ENCODE measurements around the gene POMT2.
"Not testable (repeated sequence)": the region's sequence is repeated elsewhere in the genome, so short reads cannot be mapped to it uniquely, and the experiment has no call there.

Gene POMT2

GRCh38 chr14:77299771-77300170, 20.9 kb downstream of the POMT2 start:
- no peak for DNase-seq

- no peak for DNase-seq
Measured at GRCh38 chr14:77296906-77297305, 23.8 kb downstream of the POMT2 start.

GRCh38 chr14:77296155-77296554, 24.5 kb downstream of the POMT2 start:
- DNase-seq: no peak

DNA sequence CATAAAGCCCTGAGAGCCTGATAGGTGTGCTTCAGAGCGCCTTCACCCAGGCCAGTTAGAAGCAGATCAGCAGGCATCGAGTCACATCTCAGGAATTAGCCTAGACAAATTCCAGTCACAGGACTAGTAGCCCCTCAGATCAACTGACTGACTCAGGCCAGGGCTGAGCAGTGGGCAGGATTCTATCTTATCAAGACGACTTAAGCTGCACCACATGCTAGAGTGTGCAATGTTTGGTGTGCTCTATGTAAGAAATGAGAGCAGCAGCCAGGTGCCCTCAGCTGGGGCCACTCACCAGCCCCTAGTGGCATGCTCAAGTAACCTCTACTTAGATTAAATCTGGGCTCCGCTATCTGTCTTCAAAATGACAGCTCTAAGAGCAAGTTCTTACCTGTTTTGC, 30.0 kb downstream of the POMT2 start:
- DNase-seq: no peak

GRCh38 chr14:77286576-77286975, 34.1 kb downstream of the POMT2 start:
- no peak for DNase-seq

- DNase-seq: no peak
Measured at GRCh38 chr14:77284466-77284865, 36.2 kb downstream of the POMT2 start.

- no peak for DNase-seq
Measured at GRCh38 chr14:77284066-77284465, 36.6 kb downstream of the POMT2 start.

GRCh38 chr14:77281852-77282410, 38.8 kb downstream of the POMT2 start:
- no peak for DNase-seq

DNA sequence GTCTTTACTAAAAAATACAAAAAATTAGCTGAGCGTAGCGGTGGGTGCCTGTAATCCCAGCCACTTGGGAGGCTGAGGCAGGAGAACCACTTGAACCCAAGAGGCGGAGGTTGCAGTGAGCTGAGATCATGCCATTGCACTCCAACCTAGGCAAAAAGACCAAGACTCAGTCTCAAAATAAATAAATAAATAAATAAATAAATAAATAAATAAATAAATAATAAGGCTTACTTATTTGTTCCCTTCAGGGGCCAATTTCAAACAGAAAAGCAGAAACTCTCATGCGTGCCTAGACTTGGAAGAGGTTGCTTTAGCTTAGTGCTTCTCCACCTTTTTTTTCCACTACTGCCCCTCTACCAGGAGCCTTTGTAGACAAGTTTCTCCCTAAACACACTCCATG, 39.8 kb downstream of the POMT2 start:
- DNase-seq: not testable (repeated sequence)

DNA sequence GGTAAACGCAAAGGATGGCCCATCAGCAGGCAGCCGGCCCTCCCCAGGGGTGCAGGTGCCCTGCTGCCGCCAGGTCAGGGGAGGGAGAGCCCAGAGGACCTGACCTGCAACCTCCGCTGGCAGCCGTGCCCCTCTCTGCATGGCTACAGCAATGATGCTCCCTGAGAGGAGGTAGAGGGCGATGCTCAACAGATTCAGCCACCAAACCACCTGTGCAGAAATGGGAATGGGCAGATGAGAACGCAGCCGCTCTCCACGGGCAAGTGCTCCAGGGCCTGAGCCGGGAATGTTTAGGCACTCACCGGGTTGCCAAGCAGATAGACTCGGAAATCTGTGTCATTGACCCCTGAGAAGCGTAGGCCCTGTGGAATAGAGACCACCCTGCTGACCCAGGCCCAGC, 41.0 kb downstream of the POMT2 start:
- no peak for DNase-seq

DNA sequence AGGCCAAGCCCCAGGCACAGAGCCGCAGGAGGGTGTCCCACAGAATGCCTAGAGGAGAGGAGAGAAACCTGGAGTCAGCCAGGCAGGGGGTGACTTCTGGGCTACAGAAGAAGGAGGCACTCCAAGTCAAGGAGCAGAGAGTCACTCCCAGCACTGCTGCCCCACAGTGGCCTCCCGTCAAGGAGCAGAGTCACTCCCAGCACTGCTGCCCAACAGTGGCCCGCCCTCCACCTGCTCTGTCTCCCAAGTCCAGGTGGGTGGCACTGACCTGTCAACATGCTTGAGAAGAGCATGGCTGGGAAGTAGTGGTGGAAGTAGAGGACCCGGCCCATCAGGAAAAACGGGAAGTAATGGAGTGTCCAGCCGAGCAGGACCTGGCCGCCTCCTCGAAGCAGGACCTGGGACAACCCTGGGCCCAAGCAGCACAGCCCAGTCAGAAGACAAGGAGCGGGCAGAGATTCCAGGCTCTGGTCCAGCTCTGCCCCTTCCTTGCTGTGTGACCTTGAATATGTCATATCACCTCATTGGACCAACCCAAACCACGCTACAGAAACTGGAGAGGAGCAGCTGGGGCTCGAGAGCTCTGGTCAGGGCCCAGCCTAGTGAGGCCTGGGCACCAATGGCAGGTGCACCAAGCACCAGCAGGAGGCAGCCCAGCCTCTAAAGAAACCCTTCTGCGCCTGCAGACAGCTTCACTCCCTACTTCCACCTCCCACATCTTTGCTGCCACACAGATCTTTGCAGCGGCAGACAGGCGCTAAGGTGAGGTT, 42.0 kb downstream of the POMT2 start:
- DNase-seq: no peak

DNA sequence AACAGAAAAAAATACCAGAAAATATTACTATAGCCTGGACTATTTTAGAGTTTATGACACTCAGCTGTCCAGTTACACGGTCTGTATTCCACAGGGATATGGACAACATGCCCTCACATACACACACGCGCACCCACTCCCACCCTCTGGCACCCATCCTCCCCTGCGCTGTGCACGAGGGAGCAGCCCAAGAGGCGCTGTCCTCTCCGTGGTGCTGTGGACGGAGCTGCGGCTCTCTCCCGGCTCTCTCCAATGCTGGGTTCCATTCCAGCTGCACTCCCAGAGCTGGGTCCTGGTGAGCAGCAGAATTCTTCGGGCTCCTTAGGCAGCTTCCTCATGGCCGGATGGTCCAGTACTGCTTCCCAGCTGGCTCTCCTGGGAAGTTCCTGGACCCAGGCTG, 43.7 kb downstream of the POMT2 start:
- DNase-seq: no peak

GRCh38 chr14:77276295-77276935, 44.3 kb downstream of the POMT2 start:
- no peak for DNase-seq

DNA sequence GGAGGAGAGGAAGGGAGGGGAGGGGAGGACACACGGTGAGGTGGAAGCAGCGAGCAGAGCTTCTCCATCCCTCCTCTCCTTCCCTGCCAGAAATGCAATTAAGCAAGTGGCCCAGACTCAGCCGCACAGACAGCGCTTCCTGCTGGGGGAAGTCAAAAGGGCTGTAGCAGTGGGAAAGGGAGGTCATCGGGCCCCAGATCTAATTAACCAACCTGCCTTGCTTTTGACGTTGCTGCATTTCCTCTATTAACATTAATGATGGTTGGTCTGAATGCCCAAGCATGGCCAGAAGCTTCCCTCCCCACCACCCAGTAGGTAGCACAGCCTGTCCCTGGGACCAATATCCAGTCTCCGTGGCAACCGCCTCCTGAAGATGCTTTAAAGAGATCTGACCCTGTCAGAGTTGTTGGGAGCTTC, 45.1 kb downstream of the POMT2 start:
- DNase-seq: no peak

GRCh38 chr14:77275041-77275580, 45.6 kb downstream of the POMT2 start:
- DNase-seq: no peak

GRCh38 chr14:77273796-77274195, 46.9 kb downstream of the POMT2 start:
- no peak for DNase-seq

DNA sequence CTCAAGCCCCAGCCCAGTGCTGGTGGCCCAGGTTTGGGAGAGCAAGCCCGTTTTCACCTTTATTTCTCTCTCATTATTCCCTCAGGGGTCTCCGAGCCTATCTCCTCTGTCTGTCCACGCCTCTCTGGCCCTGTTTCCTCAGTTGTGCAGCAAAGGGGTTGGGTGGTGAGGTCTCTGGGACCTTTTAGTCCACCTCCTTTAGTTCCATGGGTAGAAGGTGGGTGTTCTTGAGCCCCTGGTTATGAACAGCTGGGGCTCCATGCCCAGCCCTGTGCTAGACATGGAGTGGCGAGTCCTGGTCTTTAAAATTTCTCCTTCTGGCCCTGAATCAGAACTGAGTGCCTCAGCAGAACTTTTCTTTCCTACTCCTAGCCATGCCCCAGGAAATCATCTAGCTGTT, 48.4 kb downstream of the POMT2 start:
- DNase-seq: no peak

DNA sequence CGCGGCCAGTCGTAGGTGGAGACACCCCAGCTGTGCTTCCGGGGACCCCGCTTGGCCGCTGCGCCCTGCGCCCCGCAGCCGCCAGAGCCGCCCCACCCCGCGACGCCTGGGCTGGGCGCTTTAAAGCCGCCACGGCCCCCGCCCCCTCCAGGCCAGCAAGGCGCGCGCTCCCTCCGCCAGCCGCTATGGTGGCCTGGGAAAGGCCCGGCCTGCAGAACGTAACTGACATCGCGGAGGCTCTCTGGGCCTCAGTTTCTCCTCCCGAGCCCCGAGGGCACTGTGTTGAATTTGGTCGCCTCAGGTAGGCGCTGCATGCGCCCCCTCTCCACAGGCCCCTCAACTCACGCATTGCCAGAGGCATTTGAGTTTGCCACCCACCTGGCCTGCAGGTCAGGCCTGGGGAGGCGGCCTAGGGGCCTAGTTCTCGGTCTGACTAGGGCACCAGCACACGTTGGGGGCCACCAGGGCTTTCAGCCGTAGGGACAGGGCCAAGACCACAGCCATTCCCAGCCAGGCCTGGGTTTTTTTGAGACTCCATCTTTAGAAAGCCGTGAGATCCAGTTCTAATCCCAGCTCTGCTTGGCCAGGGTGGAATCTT, 49.5 kb downstream of the POMT2 start, which contains the start of gene NGB:
Gene NGB (minus strand): TSS at position 94 of the 598 bp plus-strand sequence. CDS start 269 bp downstream, outside the sequence.
- DNase-seq: no peak

DNA sequence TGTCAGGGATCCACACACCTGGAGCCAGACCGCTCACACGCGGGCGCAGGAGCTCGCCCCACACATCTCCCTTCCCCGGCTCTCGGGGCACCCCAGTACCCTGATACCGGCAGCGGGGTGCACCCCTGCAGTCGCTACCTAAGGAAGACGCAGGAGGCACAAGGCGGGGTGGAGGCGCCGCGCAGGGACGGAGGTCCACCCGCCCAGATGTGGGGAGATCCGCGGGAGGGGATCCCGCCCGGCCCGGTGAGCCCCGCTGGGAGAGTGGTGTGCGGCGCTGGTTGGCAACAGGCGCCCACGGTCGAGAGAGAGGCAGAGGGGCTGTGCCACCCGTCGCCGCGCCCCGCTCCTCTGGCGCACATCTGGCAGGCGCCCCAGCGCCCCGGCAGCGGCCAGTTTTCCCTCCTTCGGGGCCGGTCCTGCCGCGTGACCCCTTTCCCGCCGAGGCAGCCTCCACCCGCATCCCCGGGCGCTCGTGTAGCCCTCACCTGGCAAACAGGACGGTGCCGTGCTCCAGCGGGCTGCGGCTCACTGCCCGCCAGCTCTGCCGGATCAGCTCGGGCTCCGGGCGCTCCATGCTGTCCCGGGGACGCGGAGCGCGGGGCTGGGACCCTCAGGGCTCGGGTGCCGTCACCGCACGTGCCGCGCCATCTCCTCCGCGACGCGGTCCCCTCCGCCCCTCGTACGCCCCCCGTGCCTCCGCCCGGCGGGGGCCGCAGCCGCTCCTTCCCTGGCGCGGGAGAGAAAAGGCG, 50.1 kb downstream of the POMT2 start:
- no peak for DNase-seq

- DNase-seq: no peak
Measured at GRCh38 chr14:77268989-77269600, 51.6 kb downstream of the POMT2 start.

DNA sequence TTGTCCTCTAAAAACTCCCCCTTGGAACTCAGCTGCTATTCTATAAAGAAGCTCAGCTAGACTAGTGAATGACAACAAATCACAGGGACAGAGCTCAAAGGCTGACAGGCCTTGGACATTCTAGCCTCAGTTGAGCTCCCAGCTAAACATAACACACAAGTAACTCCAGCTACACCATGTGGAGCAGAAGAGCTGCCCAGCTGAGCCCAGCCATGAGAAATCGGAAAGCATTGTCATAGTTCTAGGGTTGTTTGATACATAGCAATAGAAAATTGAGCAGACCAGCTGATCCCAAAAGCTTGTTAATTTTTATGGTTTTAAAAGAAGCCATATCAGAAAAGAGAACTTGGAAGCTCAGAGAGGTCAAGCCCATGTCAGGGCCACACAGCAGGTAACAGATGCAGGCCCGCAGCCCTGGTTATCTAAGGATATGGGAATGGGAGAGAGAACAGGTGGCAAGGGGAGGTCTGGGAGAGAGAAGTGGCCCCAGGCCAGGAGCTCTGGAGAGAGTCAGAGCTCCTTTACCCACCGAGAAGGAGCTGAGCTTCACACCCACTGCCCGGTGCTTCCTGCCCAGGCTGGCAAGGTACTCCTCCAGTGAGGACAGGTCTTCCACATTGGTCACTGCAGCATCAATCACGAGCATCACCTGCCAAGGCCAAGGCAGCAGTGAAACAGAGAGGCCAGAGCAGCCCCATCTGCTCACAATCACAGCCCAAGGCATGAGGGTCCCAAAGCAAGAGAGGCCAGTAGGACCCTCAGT, 52.6 kb downstream of the POMT2 start:
- DNase-seq: no peak

DNA sequence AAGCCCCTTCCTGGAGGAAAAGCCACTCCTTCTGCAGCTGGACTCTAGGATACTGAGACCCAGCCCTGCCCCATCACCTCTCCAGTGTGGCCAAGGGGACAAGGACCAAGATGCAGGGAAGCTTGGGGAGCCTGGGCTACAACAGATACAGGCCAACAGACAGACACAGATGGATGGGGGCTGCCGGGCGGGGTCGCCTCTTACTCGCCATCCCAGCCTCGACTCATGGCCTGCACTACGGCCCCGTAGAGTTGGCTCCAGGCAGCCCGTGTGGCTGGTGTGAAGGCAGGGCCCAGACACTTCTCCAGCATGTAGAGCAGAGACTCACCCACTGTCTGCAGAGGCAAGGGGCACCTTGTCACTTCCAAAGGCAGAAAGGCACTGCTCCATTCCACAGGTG, 54.3 kb downstream of the POMT2 start:
- no peak for DNase-seq
